IMR-90 (cell line): Measurements from ENCODE around the gene PTPRU.

Experiments used
- CHD1 ChIP-seq: IDR thresholded peaks from 2 replicates; pipeline ENCODE4 v1.6.1; 2012; ENCODE audit warnings: low read depth, low read length, improper control_type of control experiment
- NFE2L2 ChIP-seq: fragments of 150-350 bp; IDR thresholded peaks from 2 replicates; pipeline ENCODE4 v1.6.1; 2016; ENCODE audit warnings: low read depth, mild to moderate bottlenecking, low read length
- POLR2A ChIP-seq: IDR thresholded peaks from 2 replicates; pipeline ENCODE4 v1.6.1; 2012; ENCODE audit warnings: mild to moderate bottlenecking, low read depth, low read length
- TF ChIP-seq, protein P1 (sequence below): conservative IDR thresholded peaks from 2 replicates; pipeline ENCODE4 v1.5.1; 2012; ENCODE audit warnings: mild to moderate bottlenecking, low read depth, low read length, improper control_type of control experiment

DNA sequence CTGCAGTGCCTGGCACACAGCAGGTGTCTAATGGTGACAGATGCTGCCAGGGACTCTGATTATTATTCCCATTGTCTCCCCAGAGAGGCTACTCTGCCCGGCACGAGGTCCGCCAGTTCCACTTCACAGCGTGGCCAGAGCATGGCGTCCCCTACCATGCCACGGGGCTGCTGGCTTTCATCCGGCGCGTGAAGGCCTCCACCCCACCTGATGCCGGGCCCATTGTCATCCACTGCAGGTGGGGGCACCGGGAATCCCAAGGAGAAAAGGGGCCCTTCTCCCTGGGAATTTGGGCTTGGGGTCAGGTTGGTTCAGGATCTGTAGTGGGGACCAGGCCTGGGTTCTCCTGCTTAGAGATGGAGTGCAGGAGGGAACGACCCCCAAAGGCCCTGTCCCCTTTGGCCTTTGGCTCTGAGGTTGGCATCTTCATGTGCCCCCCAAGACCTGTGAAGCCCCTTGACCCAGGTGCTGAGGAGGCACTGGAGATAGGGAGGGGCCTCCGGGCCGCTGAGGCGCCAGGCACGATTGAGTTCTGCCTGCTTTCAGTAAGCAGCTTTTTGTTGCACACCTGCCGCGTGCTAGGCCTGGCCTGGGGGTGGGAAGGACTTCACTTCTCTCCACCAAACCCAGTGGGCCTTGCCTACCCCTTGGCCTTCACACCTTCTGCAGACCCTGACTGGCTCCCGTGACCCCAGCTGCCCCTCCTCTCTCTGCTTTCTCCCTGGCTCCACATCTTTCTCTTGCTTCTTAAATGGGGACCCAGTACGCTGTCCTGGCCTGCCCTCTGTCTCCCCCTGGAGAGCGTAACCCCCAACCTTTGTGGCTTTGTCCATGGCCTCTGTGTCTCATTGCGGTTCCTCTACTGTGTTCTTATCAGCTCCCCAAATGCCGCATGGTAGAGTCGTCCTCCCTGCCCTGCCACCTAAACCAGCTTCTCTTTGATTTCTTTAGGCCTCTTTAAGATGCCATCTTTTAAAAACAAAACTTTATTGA lies 76.4 kb downstream of the PTPRU start:
- TF ChIP-seq, protein P1, sequence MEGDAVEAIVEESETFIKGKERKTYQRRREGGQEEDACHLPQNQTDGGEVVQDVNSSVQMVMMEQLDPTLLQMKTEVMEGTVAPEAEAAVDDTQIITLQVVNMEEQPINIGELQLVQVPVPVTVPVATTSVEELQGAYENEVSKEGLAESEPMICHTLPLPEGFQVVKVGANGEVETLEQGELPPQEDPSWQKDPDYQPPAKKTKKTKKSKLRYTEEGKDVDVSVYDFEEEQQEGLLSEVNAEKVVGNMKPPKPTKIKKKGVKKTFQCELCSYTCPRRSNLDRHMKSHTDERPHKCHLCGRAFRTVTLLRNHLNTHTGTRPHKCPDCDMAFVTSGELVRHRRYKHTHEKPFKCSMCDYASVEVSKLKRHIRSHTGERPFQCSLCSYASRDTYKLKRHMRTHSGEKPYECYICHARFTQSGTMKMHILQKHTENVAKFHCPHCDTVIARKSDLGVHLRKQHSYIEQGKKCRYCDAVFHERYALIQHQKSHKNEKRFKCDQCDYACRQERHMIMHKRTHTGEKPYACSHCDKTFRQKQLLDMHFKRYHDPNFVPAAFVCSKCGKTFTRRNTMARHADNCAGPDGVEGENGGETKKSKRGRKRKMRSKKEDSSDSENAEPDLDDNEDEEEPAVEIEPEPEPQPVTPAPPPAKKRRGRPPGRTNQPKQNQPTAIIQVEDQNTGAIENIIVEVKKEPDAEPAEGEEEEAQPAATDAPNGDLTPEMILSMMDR = no peak
- TF ChIP-seq POLR2A (no peak), NFE2L2 (no peak), CHD1 (no peak)
